Measurements from ENCODE around the gene DIRAS1.

The DIRAS1 gene

DNA sequence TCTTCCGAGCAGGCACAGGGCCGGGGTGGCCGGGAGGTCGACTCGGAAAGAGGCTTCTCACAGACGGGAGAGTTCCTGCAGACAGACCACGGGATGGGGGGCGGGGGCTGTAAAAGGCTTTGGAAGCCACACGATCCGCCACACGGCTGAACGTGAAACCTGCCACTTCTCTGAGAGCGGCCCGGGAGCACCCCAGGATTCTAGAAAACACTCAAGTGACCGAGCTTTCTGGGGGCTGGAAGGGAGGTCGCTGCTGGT, 34.2 kb upstream of the DIRAS1 start:
- DNase-seq (ENCODE audit: low spot score) = no peak

DNA sequence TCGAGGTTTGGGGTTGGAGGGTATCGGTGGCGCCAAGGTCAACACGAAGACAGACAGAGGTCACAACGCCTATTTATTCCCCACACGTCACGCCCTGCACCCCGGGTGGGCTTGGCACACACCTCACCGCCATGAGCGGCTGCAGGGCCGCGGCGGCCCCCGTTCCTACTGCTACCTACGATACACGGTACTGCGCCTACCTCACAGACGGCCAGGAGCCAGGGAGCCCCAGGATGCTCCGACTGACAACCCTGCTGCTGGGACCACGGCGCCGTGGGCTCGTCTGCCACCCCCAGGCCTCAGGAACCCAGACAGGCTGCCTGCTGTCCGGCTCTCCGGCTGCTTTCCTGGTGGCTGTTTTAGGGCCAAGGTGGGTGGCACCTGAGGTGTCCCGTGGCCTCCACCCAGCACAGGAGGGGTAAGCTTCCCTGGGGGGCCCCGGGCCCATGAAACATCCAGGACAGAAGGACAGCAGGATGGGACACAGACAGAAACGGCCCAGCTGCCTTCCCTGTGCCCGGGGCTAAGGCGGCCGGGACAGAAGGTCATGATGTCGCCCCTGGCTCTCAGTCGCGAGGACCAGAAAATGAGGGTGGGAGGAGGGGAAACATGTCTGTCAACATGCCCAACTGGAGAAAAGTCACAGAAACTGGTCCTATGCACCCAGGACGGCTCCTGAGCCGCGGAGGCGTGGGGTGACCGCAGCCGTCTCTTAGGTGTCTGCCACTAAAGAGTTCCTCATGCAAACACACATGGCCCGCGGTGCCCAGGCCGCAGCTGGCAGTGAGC, 33.7 kb upstream of the DIRAS1 start:
- no peak for DNase-seq (ENCODE audit: low spot score)

DNA sequence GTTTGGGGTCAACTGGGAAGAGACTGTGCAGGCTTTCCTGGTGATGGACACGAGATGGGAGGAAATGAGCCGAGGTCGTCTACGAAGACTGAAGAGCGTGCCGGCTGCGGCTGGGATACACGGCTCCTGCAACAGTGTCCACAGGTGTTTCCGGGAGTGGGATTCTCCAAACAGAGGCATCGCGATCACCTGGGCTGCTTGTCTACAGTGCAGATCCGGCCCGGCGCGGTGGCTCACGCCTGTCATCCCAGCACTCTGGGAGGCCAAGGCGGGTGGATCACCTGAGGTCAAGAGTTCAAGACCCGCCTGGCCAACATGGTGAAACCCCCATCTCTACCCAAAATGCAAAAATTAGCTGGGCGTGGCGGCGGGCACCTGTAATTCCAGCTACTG, 30.3 kb upstream of the DIRAS1 start:
- no peak for DNase-seq (ENCODE audit: low spot score)

DNA sequence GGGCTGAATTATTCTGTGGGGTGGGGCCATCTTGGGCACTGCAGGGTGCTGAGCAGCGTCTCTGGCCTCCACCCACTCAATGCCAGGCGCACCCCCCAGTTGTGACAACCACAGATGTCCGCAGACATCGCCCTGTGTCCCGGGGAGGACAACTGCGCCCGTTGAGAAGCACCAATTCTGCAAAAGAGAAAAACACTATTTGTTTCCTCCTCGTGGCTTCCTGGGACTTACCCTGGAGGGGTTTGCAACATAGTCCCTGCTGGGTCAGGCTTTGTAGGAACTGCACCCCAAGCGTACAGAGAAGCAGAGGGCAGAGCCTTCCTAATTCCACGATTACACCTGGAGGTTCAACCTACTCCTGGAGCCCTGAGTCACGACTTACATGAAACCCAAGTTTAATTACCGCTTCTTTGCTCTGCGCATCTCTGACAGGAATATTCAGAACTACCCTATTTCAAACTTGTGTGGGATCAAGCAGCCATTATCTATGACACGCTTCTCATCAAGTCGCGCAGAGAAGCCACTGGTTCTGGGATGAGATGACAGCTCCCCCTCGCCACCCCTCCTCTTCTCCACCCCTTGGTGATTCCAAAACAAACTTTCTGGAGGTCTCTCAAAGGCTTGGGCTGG, 29.8 kb upstream of the DIRAS1 start:
- no peak for DNase-seq (ENCODE audit: low spot score)

DNA sequence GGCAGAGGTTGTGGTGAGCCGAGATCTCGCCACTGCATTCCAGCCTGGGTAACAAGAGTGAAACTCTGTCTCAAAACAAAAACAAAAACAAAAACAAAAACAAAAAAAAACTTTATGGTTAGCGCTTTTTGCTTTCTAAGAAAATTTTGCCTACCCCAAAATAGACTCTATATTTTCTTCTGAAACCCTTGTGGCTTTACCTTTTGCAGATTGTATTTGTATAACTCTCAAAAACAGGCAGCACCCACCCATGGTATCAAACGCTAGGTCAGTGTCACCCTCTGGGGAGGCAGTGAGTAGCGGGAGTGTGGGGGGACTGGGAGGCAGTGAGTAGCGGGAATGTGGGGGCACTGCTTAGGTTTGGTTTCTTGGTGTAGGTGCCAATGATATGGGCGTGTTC, 26.2 kb upstream of the DIRAS1 start:
- DNase-seq (ENCODE audit: low spot score) = no peak

DNA sequence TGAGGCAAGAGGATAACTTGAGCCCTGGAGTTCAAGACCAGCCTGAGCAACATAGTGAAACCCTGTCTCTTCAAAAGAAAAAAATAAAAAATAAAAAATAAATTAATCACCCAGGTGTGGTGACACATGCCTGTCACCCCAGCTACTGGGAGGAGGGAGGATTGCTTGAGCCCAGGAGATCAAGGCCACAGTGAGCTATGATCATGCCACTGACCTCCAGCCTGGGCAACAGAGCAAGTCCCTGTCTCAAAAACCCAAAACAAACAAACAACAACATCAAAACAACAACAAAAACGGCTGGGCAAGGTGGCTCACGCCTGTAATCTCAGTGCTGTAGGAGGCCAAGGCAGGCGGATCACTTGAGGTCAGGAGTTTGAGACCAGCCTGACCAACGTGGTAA, 22.9 kb upstream of the DIRAS1 start:
- no peak for DNase-seq (ENCODE audit: low spot score)

DNA sequence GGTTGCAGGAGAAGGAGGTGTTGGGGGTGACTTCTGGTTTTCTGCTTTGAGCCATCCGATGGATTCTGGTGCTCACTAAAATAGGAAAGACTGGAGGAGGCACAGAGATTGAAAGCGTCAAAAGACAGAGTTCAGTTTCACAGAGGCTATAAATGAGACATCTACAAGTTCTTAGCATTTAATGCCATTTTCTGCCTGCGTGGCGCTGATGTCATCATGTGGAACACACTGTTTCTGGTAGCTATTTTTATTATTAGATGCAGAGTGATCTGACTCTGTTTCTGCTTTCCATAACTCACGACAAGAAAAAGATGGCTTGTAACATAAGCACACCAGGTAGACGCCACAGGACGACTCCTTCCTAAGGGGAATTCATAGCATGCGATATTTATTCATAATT, 21.9 kb upstream of the DIRAS1 start:
- DNase-seq (ENCODE audit: low spot score) = no peak

DNA sequence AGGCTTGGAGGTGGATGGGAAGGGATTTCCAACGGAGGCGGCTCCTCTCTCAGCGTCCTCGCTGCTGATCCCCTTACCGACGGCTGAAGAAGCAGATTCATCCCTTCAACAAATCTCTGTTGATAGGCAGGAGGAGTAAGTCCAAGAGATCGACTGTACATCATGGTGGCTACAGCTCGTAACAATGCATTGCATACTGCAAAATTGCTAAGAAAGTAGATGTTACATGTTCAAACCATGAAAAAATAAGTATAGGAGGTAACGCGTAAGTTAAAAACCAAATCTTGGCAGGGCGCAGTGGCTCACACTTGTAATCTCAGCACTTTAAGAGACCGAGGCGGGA, 19.1 kb upstream of the DIRAS1 start:
- DNase-seq (ENCODE audit: low spot score) = no peak

DNA sequence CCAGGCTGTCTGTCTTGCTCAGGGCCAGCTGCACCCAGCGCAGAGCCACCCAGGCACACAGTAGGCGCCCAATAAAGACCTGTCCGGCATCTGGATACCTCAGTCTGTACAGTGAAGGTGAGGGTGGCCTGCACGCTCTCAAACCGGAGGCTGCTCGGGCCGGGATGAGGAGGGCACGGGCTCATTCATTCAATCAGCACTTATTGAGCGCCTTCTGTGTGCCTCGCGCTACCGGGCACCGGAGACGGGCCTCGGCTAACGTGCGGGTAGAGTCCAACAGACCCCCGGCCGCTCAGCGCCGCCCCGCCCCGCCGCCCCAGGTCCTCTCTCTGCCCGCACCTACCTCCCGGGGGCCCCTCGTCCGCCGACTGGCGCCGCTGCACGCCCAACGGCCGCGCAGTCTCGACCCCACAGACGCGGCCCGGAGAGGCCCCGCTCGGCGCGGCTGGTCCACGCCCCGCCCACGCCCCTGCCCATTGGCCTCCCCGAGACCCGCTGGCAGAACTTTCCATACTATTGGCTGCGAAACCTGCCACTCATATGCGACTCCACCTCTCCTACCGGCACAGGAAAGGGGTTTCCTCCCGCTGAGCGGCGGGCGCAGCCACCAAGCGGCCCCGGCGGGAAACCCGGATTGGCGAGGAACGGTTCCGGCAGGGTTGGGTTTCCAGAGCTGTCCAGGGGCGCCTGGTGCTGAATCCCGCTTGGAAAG, 18.6 kb upstream of the DIRAS1 start, which contains the start of gene SLC39A3:
TSS of gene SLC39A3 (minus strand) at position 416 of the 712 bp plus-strand sequence. CDS start 2,760 bp downstream, outside the sequence.
- peak; percentile 100 for DNase-seq (ENCODE audit: low spot score)

DNA sequence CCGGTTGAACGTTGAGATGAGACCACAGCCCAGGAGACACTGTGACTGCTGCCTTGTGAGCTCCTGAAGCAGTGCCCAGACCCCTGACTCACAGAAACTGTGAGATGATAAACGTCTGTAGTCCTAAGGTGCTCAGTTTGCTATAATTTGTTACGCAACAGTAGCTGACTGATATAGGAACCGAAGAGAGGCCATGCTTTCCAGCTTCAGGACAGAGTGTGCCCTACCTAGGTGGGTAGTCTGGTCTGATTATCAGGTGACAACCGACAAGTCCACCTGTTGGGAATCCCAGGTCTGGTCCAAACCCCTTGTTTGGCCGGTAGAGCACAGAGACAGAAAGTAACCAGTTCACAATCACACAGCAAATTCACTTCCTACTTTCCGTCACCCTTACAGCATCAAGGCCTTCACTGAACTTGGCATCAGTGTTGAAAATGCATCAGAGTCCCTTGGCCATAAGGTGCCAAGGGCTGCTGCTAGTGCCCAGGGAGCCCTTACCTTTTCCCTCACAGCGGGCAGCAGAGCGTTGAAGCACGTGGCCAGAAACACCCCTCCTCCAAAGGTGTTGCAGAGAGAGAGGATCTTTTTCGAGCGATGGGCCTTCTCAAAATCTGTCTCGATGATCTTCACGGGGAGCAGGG, 15.5 kb upstream of the DIRAS1 start:
- DNase-seq (ENCODE audit: low spot score) = no peak

DNA sequence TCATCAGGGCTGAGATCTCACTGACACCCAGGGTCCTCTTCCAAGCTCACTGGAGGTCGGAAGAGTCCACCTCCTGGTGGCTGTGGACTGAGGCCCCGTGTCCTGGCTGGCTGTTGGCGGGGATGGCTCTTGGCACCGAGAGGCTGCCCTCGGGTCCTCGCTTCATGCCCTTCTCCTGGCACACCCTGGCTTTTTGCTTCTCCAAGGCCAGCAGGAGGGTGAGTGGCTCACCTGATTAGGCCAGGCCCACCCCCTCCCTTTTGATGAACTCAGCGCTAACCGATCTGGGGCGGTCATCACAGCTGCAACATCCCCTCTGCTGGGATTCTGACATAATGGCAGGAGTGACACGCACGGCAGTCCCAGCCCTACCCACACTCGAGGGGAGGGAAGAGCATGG, 14.2 kb upstream of the DIRAS1 start:
- DNase-seq (ENCODE audit: low spot score) = no peak

DNA sequence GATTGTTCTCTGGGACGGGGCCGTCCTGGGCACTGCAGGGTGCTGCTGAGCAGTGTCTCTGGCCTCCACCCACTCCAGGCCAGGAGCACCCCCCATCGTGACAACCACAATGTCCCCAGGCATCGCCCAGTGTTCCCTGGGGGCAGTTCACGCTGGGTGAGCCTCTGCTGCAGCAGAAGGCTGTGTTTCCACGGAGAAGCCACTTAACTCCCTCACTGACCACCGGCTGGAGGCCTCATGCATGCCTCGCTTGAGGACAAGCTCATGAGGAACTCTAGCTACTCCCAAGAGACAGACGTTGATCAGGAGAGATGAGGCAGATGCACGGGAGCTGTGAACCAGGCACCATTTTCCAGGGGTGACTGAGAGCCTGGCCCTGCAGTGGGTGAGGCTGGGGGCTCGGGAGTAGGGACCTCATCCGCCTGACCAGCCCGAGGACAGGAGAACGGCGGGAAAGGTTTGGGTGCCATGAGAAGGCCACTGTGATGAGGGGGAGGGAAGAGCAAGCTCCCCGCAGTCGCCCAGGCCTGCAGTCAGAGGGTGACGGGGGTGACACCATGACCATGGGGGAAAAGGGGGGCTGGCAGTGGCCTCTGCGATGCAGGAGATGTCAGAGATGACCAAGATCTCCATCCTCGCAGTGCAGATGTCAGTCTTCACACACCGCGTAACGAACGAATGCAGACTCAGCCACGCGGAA, 13.6 kb upstream of the DIRAS1 start:
- no peak for DNase-seq (ENCODE audit: low spot score)

DNA sequence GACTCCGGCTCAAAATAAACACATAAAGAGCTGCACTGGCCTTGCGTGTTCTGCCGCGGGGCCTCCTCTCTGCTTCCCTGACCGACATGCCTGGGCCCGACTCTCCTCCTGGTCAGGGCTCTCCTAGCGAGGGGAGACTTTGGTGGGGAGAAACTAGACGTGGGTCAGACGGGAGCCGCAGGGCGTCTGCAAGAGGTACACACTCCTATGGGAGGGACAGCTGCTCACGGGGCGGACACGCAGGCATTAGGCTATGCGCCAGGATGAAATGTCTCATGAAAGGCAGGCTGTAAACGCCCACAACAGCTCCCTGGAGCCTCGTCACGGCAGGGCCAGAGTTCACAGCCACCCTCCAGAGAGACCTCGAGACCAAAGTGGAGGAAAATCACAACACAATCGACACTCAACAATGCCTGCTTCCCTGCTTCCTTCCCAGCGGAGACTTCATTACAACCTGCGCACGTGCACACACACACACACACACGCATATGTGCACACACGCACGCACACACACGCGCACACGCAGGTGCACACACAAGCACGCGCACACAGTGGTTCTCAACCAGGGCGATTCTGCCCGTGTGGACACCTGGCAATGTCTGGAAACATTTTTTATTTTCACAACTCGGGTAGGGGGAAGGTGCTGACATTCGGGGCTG, 12.9 kb upstream of the DIRAS1 start:
- no peak for DNase-seq (ENCODE audit: low spot score)

DNA sequence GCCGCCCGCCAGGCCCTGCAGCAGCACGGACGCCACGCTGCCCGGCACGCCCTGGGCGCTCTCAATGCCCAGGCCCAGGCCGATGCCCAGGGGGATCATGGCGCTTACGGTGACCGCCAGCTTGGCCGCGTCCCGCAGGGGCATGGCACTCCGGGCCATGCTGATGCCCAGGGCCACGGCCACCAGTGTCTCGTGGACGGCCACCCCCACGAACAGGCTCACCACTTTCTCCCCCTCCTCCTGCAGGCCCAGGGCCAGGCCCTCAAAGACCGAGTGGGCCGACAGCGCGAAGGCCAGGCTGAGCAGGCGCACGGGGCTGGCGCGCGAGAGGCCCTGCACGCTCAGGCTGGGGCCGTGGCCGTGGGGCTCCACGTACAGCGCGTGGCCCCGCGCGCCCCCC, 11.7 kb upstream of the DIRAS1 start:
- DNase-seq (ENCODE audit: low spot score) = no peak

DNA sequence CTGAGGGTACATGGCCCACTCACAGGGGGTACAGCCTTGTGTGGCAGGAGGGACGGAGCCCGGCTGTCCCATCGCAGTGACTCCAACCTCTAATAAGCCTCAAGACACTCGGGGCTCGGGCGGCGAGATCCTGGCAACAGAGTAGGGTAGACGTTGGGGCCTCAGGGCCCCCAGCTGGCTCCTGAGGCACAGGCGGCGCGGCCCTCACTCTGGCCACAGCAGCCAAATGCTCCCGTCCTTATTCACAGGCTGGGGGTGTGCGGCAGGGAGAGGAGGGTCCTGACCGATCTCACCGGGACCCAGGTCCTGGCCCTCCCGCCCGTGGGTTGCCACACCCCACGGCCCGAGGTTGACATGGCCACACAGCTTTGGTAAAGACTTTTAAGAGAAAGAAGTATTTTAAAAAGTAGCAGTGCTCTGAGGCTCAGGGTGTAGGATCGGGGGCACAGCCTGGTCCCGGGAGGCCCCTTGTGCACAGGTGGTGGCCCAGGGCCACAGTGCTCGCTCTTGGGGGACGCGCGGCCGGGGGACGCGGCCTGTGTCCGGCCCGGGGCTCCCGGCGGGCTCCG, 11.1 kb upstream of the DIRAS1 start:
- no peak for DNase-seq (ENCODE audit: low spot score)

DNA sequence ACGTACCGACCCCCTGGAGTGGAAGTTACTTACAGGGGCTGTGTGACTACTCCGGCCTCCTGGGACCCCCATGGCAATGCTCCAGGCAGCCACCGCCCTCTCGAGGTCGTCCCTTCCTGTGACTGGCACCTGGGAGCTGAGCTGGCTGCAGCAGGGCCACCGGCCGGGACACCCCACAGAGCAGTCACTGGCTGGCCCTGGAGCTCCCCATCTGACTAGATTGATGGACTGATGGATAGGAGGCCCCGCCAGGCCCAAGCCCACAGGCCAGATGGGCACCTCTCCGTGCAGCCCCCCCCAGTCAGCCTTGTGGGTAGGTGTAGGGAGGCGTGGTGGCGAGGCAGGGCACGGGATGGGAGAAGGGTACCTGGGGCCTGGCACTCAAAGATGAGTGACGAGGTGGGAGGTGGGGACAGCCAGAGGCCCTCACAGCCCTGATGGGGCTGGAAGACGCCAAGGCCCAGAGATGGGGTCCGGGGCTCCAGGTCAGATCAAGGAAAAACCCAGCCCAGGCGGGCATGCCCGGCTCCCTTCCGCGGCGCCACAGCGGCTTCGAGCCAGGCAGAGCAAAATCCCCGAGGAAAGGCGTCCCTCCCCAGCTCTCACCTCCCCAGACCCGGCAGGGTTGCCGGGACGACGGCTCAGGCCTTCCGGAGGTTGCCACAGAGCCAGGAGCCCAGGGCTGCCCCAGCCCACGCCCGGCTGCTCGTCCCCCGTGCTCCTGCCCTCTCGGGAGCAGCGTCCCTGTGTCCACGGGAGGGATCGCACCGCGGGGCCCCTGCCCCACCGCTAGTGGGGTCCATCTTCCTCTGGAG, 10.2 kb upstream of the DIRAS1 start:
- no peak for DNase-seq (ENCODE audit: low spot score)

DNA sequence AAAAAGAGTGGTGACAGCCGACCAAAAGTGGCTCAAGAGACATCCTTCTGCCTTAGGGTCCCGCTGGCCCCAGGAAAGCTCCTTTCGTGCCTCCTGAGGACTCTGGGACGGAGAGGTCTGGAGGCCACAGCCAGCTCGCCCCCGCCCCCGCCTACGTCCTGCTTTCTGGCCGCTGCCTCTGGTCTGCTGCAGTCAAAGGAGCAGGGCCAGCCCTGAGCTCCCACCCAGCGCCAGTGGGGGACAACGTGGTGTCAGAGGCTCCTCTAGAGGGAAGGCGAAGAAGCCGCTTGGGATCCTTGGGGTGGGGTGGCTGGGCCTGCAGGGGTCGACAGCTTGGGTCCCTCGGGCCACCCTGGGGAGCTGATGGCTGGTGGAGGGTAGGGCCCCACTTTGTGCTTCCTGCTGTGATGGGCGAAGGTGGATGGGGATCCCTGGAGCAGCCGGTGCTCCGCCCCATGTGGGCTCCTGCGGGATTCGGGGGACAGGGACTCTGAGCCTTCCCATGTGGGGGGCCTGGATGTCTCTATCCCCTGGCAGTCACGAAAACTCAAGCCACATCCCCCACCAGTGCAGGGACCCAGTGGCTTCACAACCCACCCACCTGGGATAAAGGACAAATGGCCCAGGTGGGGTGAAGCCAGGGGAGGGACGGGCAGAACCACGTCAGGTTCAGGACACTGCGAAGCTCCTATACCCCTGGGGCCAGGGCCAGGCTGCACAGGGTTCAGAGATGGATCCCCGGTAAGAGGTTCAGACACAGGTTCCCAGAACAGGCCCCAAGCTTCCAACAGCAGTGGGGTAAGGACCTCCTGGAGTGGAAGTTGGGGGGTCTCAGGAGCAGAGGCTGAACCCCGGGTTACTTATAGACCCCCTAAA, 9.0 kb upstream of the DIRAS1 start:
- DNase-seq (ENCODE audit: low spot score) = no peak

DNA sequence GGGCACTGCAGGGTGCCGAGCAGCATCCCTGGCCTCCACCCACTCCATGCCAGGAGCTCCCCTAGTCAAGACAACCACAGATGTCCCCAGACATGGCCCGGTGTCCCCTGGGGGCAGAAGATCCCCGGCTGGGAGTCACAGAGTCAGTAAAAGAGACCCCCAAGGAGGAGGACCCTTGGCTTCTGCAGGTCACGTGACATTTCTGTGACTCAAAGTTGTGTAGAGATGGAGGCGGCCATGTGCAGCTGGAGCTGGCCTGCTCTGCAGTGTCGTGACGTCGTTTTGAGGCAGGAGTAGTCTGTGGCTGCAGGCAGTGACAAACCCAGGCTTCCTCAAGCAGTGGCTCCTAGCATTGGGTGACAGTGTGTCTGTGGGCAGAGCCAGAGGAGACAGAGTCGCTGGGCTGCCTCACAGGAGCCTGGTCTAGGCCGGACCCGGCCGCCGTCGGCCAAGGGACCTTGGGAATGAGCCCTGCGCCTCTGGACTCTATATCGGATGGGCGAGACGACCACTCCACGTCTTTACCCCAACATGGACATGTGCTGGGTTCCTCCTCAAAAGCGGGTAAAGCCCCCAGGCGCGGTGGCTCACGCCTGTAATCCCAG, 7.7 kb upstream of the DIRAS1 start:
- DNase-seq (ENCODE audit: low spot score) = peak; percentile 11

DNA sequence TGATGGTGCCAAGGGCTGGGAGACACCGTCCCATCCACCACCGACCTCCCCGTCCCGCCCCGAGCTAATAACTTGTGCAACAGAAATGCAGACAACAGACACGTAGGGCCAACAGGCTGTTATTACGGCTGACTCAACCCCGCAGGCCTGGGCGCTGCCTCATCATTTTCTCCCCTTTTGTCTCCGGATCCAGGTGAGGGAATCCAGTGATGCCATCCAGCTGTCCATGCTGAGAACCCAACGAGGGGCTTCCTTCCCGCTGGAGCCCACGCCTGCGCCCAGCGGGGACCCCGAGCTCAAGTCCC, 6.4 kb upstream of the DIRAS1 start:
- DNase-seq (ENCODE audit: low spot score) = peak; percentile 28
